NCI-H2227 treated with DMSO at 0.1 percent for 48 hours (cell line): ENCODE measurements around the gene STOML2.
"Not testable (repeated sequence)": the region's sequence is repeated elsewhere in the genome, so short reads cannot be mapped to it uniquely, and the experiment has no call there.

ENCODE experiments used
- DNase-seq: peaks from one replicate; lab custom pipeline; 2025; lab: John Stamatoyannopoulos, UW

STOML2 gene, protein sequence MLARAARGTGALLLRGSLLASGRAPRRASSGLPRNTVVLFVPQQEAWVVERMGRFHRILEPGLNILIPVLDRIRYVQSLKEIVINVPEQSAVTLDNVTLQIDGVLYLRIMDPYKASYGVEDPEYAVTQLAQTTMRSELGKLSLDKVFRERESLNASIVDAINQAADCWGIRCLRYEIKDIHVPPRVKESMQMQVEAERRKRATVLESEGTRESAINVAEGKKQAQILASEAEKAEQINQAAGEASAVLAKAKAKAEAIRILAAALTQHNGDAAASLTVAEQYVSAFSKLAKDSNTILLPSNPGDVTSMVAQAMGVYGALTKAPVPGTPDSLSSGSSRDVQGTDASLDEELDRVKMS

DNA sequence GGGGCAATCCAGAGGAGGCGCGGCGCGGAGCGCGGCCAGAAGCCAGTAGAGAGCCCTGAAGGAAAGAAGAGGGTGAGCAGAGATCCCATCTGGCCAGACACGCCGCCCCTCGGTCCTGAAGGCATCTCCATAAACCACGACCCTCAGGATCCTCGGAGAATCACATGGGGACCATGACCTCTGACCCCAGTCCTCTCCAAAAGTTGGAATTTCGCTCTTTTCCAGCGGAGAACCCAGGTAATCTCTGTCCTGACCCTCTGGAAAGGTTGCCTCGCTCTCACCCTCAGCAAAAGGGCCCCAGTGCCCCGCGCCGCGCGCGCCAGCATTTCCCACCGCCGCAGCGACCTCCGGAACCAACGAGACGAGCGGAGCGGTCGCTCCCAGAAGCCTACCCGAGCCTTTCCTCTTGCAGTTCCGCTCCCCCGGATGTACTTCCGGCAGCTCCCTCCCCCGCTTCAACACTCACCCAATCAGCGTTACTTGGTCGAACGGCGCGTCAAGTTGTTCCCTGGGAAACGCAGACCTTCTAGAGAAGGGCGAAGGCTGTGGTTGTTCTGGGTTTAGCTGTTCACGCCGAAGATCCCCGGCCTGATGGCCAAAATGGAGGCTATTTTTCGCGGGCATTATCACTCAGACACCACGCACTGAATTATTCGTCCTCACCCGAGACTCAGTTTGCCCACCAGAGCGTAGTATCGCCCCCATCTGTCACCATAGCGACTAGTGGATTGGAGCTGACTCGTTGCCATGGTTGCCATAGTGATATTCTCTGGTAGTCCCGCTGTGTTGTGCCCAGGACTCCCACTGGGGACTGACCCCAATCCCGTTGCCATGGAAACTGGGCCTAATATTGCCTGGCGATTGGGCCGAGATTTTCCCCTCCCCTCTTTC is at the start of gene STOML2:
Gene STOML2, minus strand, starts transcription at position 363 of the 891 bp plus-strand sequence. Its CDS starts 37 bp downstream, at position 326.
- peak; percentile 96 for DNase-seq

- not testable (repeated sequence) for DNase-seq
Measured at GRCh38 chr9:35147941-35148563, 45.1 kb upstream of the STOML2 start.

DNA sequence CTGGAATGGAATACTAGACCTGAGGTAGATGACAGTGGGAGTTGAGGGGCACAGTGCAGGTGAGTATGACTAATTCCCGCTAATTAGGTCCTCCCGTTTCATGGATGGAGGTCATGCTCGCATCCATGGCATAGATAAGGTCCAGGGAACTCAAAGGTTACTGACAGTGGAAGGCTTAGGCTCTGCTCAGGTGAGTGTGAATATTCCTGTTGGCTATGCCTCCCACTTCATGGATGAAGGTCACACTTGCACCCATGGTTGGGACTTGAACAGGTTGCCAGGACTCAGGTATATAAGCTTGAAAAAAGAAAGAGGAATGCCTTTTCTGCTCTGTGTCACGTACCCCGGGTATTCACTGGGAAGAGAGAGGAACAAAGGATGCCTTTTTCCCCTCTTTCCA is 39.1 kb upstream of the STOML2 start:
- DNase-seq: no peak

DNA sequence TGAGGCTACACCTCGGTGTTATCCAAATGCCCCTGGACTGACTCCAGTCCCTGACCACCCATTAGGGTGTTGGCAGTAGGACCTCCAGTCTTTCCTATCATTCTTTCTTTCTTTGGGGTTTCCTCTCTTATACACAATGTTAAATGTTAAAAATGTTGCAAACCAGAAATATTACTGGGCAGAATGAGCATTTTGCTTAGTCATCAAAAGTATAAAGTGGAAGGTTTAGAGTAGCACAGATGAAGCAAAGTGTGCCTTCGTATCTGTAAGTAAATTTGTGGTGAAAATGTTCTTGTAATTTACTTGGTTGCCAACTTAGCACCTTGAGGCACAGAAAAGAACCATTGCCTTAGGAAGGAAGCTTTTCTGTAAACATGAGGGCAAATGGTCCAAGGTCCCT is 37.2 kb upstream of the STOML2 start:
- no peak for DNase-seq

GRCh38 chr9:35136866-35137265 is 33.9 kb upstream of the STOML2 start:
- DNase-seq: no peak

- no peak for DNase-seq
Measured at GRCh38 chr9:35135988-35136387, 33.1 kb upstream of the STOML2 start.

- DNase-seq: no peak
Measured at GRCh38 chr9:35134920-35135319, 32.0 kb upstream of the STOML2 start.

DNA sequence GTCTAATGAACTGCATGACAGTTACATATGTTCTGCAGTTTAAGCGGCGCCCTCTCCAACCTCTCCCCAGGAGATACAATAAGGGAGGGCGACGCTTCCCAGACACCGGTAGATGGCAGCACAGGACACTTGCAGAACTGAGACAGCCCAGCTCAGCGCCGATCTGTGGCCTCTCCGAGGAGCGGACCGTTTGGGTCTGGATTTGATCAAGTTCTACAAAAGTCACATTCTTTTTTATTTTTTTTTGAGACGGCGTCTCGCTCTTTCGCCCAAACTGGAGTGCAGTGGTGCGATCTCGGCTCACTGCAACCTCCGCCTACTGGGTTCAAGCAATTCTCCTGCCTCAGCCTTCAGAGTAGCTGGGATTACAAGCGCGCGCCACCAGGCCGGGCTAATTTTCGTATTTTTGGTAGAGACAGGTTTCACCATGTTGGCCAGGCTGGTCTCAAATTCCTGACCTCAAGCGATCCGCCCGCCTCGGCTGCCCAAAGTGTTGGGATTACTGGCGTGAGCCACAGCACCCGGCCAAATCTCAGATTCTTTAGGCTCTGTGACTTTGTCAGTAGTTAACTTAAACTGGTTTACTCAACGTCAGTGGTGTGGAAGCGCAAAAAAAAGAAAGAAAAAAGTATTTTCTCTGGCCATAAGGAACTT is 14.1 kb upstream of the STOML2 start:
- peak; percentile 64 for DNase-seq

DNA sequence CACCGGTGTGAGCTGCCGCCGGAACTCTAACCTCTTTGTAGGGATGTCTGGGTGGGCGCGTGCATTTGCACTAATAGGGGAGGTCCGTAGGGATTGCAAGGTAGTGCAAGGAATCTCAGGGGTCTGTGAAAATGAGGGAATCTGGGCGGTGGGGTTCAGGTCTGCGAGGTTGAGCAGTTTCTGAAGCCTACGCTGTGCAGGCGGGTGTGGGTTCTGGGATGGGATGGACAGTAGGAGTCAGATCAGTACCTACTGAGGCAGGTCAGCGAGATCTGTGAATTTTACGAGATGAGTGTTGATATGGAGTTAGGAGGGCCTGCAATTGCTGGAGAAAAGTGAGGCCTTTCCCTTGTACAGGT is 13.6 kb upstream of the STOML2 start:
- DNase-seq: no peak

GRCh38 chr9:35115680-35116538 is 13.0 kb upstream of the STOML2 start, which contains the start of gene ATOSB:
ATOSB (minus strand) TSS chr9:35115862; CDS start chr9:35108274, 7,588 bp downstream.
- peak; percentile 94 for DNase-seq

GRCh38 chr9:35114840-35115628 is 12.1 kb upstream of the STOML2 start:
- no peak for DNase-seq

DNA sequence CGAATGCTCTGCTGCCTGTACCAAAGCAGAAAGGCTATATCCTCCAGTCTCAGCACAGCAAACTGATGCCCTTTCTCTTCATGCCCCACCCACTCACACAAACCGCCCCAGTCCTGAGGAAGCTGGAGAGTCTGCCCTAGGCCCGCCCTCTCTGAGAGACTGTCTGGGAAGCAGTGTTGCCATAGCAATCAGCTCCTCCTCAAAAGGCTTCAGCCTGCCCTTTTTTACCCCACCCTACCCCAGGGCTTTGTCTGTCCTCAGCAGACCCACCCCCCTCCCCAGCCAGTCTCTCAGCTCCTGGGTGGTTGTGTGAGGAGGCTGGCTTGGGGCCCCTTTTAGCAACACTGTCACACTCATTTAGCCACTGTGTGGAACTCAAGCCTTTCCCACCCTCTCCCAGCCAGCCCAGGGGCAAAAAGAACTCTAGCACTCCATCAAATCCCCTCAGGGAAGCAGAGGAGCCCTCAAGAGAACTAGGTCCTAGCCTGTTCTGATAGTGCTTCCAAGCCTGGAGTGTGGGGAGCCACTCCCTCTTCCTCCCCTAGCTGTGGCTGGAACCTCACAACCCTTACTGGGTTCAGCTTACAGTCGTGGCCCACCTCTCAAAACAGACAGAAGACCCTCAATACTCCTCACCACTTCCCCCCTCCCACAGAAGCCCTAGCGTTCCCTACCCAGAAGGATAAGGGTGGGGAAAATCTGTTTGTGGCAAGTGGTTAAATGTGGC is 11.3 kb upstream of the STOML2 start:
- DNase-seq: peak; percentile 85

GRCh38 chr9:35112257-35113020 is 9.5 kb upstream of the STOML2 start:
- no peak for DNase-seq

DNA sequence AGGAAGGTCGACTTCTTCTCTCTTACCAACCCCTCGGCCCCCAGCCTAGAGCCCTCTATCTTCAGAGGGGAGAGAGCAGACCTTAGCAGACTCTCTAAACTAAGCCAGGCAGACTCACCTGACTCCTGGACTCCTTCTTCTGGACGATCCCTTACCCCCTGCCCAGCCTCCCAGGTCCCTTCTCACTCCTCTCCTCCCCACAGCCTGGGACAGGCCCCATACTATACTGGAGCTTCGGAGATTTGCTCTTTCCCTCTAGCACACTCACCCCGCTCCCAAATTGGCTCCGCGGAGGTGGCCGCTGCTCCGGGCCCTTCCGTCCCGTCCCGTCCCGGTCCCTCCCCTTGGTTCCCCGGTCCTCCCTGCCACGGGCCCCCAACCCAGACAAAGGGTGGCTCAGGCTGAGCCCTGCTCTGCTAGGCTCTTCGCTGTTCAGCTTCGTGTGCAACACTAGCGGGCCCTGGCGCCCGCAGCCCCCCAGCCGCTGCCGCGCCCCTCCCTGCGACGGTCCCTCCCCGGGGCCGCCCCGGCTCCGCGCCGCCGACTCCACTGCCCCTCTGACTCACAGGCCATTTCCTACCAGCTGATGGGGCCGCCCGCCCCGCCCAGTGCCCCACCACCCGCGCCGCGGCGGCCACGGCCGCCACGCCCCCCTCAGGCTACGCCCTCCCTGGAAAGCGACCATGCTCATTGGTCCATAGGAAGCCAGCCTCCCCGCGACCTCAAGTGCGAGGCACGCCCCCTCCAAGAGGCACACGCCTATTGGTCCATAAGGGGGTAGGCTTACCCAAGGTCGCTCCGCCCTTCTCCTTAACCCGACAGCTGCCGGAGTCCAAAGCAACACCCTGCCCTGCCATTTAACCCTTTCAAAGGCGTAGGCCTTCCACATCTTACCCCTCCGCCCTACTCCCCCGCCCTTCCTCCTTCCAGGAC is 8.3 kb upstream of the STOML2 start:
- peak; percentile 88 for DNase-seq

DNA sequence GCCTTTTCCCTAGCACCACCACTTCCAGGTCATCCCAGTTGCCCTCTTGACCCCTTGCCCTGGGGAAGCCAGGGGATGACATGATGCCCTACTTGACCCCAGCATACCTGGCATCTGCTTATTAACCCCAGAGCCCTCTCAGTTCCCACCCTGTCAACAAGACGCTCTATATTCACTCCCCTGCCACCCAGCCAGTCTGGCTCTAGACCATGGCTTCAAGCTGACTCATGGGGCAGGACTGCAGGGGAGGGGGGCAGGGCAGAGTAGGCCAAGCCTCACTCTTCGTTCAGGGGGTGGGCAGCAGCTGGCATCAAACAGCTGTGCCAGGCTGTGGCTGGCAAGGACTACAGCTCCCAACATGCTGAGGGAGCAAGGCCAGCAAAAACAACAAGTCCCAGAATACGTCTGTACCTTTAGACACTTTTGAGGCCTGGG is 7.4 kb upstream of the STOML2 start:
- DNase-seq: no peak

DNA sequence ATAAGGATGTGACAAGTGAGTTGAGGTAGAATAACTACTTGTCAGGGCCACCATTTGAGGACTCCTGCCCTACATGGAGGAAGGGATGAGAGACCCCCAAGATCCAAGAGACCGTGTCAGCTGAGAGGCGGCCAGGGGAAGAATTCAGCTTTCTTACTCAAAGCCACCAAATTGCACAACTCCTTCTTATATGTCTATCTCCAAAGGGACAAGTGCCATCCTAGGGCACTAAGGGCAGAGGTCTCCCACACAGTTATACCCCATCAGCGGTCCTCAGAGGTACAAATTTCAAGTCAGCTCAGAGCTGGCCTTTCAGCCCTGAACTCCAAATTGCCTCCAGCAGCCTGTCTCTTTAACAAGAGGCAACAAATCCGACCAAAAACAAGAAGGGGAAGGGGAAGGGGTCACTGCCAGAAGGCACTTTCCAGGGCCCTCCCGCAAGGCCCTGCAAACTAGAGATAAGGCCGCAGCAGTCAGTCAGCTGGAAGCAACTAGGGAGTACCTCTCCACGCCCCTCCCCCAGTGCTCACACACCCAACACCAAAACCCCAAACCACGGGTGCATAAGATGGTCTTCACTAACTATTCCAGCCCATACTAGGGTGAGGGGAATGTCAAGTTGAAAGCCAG is 6.1 kb upstream of the STOML2 start:
- no peak for DNase-seq

DNA sequence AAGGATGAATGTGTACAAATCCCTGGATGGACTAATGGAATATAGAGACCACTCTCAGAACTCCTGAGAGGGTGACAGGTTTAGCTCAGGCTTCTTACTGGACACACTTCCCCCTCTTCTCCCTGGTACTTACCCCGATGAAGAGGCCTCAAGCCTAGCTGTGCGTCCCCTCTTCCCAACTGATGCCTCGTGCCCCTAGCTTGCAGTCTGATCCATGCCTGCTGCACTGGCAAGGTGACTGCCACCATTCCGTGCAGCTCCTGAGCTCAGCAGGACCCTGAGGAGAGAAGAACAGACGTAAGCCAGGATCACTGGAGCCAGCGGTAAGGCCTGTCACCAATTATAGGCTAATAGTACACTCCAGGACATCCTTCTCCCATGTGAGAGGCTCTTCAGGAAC is 5.5 kb upstream of the STOML2 start:
- no peak for DNase-seq
